ENCODE measurements around the gene GAB1. TPM values are rescaled to one million over a fixed set of nuclear protein-coding genes. Genes with fewer than 3 reads are reported as not detected.

GAB1 gene
- total RNA-seq, 1 experiment from 2014 or later = 15.3 TPM

GRCh38 chr4:143383005-143383574 is 46.4 kb downstream of the GAB1 start:
- H2AFZ ChIP-seq (ENCODE audit: low read length) = no peak overlapping the region
- H4K5ac ChIP-seq (ENCODE audit: insufficient read length, low read depth, low read length) = no peak overlapping the region
- no peak overlapping the region for H3K4ac ChIP-seq (ENCODE audit: low read depth, low read length)
- H3K79me2 ChIP-seq (ENCODE audit: insufficient read depth, low read length) = no peaks in the 10 kb centered on the region
- Mint-ChIP-seq H3K4me3 (no peak overlapping the region), H3K36me3 (ENCODE audit: insufficient read depth in 1 of 3, low read depth in 3 of 3) (no peaks in the 10 kb centered on the region; a peak in 1 of 7 replicates), H3K9me3 (no peaks in the 10 kb centered on the region), H3K27me3 (ENCODE audit: low read depth) (no peaks in the 10 kb centered on the region), H3K27ac (no peak overlapping the region), H3K4me1 (peaks cover 49 to 56% of the 10 kb centered on the region in 2 experiments)
- no peak overlapping the region for H2BK20ac ChIP-seq (ENCODE audit: low read depth, low read length, poor library complexity, severe bottlenecking)
- DNase-seq = no peak
- no peak overlapping the region for H3K56ac ChIP-seq (ENCODE audit: insufficient read length, low read depth, low read length)
- no peak overlapping the region for H3T11ph ChIP-seq (ENCODE audit: low read length)
- peaks cover 8% of the 10 kb centered on the region for H3K4me1 ChIP-seq (ENCODE audit: insufficient read depth, low read length)
- no peaks in the 10 kb centered on the region for H3K27me3 ChIP-seq (ENCODE audit: insufficient read depth, low read length)
- H2BK12ac ChIP-seq (ENCODE audit: insufficient read length, low read depth, low read length) = no peak overlapping the region
- no peaks in the 10 kb centered on the region for H4K20me1 ChIP-seq (ENCODE audit: control insufficient read depth, insufficient read depth, insufficient read length)
- H2BK120ac ChIP-seq (ENCODE audit: low read depth, low read length, poor library complexity, severe bottlenecking) = no peak overlapping the region
- no peaks in the 10 kb centered on the region for H3K23me2 ChIP-seq (ENCODE audit: insufficient read length, low read depth, low read length, poor library complexity, severe bottlenecking)
- no peak overlapping the region for H4K91ac ChIP-seq (ENCODE audit: insufficient read length, low read depth, low read length)
- H3K9me3 ChIP-seq (ENCODE audit: control insufficient read depth, low read depth, low read length) = no peaks in the 10 kb centered on the region
- H2BK5ac ChIP-seq (ENCODE audit: insufficient read length, low read length) = no peak overlapping the region
- no peak overlapping the region for H2BK15ac ChIP-seq (ENCODE audit: low read depth, low read length)
- H3K79me1 ChIP-seq (ENCODE audit: insufficient read depth, low read depth, low read length, poor library complexity, severe bottlenecking) = no peaks in the 10 kb centered on the region
- H3K23ac ChIP-seq (ENCODE audit: insufficient read length, low read depth, low read length) = no peak overlapping the region
- no peak overlapping the region for H3K14ac ChIP-seq (ENCODE audit: insufficient read depth, low read length)
- no peak overlapping the region for H3K27ac ChIP-seq (ENCODE audit: insufficient read length, low read depth, low read length)
- no peak for TF ChIP-seq CTCF (conservative IDR thresholded peaks at IDR 0.05)
- H3K18ac ChIP-seq (ENCODE audit: insufficient read length, low read depth, low read length) = no peak overlapping the region
- H4K8ac ChIP-seq (replicated peaks; ENCODE audit: insufficient read length, low read depth, low read length) = no peak overlapping the region
- no peak overlapping the region for H2AK5ac ChIP-seq (ENCODE audit: insufficient read length, low read length)
- H3K9ac ChIP-seq (ENCODE audit: extremely low read depth, insufficient read length, low read length) = no peak overlapping the region
- no peak overlapping the region for H3K4me2 ChIP-seq (ENCODE audit: insufficient read depth, insufficient read length, low read length)
